ENCODE data around the gene OR4D2.

OR4D2 gene

GRCh38 chr17:58176200-58176599 lies 9.4 kb downstream of the OR4D2 start:
- FAIRE-seq, result no peak

- FAIRE-seq, result no peak
Observed at GRCh38 chr17:58181796-58182195, 15.0 kb downstream of the OR4D2 start.

GRCh38 chr17:58183514-58183913 lies 16.7 kb downstream of the OR4D2 start:
- FAIRE-seq, result no peak

- FAIRE-seq, result no peak
Observed at GRCh38 chr17:58184308-58184985, 17.7 kb downstream of the OR4D2 start.

GRCh38 chr17:58184986-58185761 lies 18.4 kb downstream of the OR4D2 start:
- FAIRE-seq, result no peak

- no peak for FAIRE-seq
Observed at GRCh38 chr17:58186591-58186990, 19.8 kb downstream of the OR4D2 start.

- no peak for FAIRE-seq
Observed at GRCh38 chr17:58187063-58187462, 20.3 kb downstream of the OR4D2 start.

- no peak for FAIRE-seq
Observed at GRCh38 chr17:58187675-58188074, 20.9 kb downstream of the OR4D2 start.

GRCh38 chr17:58189436-58190146 lies 22.8 kb downstream of the OR4D2 start:
- no peak for FAIRE-seq

GRCh38 chr17:58191241-58191896 lies 24.6 kb downstream of the OR4D2 start:
- no peak for FAIRE-seq

GRCh38 chr17:58192612-58193011 lies 25.8 kb downstream of the OR4D2 start, which contains the start of gene EPX:
Gene EPX, plus strand, starts transcription at chr17:58192726. Its CDS starts 121 bp downstream, at chr17:58192847.
- FAIRE-seq, result no peak

- FAIRE-seq, result no peak
Observed at GRCh38 chr17:58193641-58194255, 27.0 kb downstream of the OR4D2 start.

- no peak for FAIRE-seq
Observed at GRCh38 chr17:58195518-58196123, 28.8 kb downstream of the OR4D2 start.

- no peak for FAIRE-seq
Observed at GRCh38 chr17:58196610-58197009, 29.8 kb downstream of the OR4D2 start.

- FAIRE-seq, result no peak
Observed at GRCh38 chr17:58200024-58200633, 33.3 kb downstream of the OR4D2 start.

GRCh38 chr17:58202859-58203258 lies 36.1 kb downstream of the OR4D2 start:
- no peak for FAIRE-seq

GRCh38 chr17:58204796-58205195 lies 38.0 kb downstream of the OR4D2 start:
- no peak for FAIRE-seq

GRCh38 chr17:58205936-58206335 lies 39.2 kb downstream of the OR4D2 start:
- no peak for FAIRE-seq

- no peak for FAIRE-seq
Observed at GRCh38 chr17:58207451-58207850, 40.7 kb downstream of the OR4D2 start.

- no peak for FAIRE-seq
Observed at GRCh38 chr17:58208344-58208743, 41.6 kb downstream of the OR4D2 start.

- FAIRE-seq, result no peak
Observed at GRCh38 chr17:58210922-58211321, 44.1 kb downstream of the OR4D2 start.

GRCh38 chr17:58215685-58216084 lies 48.9 kb downstream of the OR4D2 start:
- FAIRE-seq, result no peak

All from endometrium (tissue), 2 donors.